22Rv1 (cell line): ENCODE measurements around the gene THBS4.

ENCODE experiments used
- ZFX ChIP-seq: fragments of 450-650 bp; IDR thresholded peaks from 2 replicates; pipeline ENCODE4 v1.6.1; 2017; ENCODE audit warnings: antibody characterized with exemption, borderline replicate concordance
- TF ChIP-seq, protein P1 (sequence below): fragments of 450-650 bp; IDR thresholded peaks from 2 replicates; pipeline ENCODE4 v1.5.1; 2017; ENCODE audit warnings: mild to moderate bottlenecking

DNA sequence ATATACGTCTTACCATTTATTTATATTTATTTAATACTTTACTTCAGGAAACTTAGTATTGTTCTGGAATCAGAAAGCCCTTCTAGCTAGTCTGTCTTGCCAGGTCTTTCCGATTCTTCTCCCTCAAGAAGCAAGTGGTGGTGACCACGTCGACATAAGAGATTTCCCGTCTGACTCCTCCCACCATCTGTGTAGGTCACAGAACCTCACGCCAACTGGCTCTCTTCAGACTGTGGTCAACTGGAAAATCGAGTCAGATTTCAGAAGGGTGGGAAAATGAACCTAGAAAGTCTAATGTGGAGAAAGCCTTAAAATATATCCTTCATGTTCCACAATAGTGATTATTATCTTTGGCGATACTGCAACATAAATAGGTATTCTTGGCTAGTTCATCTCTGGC lies 17.3 kb downstream of the THBS4 start:
- TF ChIP-seq, protein P1, sequence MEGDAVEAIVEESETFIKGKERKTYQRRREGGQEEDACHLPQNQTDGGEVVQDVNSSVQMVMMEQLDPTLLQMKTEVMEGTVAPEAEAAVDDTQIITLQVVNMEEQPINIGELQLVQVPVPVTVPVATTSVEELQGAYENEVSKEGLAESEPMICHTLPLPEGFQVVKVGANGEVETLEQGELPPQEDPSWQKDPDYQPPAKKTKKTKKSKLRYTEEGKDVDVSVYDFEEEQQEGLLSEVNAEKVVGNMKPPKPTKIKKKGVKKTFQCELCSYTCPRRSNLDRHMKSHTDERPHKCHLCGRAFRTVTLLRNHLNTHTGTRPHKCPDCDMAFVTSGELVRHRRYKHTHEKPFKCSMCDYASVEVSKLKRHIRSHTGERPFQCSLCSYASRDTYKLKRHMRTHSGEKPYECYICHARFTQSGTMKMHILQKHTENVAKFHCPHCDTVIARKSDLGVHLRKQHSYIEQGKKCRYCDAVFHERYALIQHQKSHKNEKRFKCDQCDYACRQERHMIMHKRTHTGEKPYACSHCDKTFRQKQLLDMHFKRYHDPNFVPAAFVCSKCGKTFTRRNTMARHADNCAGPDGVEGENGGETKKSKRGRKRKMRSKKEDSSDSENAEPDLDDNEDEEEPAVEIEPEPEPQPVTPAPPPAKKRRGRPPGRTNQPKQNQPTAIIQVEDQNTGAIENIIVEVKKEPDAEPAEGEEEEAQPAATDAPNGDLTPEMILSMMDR, result no peak
- no peak for TF ChIP-seq ZFX
